Thoracic aorta endothelial cell (primary cell): ENCODE measurements around the gene MDN1. TPM values are rescaled to one million over a fixed set of nuclear protein-coding genes. Genes with fewer than 3 reads are reported as not detected.

Experiments
- small RNA-seq: library from RNA; depleted of rRNA; stranded (forward); fragments of <200 nt; gene quantifications from one replicate; pipeline ENCODE3, GENCODE V24; 2012
- total RNA-seq: library from RNA; depleted of rRNA; stranded (reverse); fragments of >200 nt; gene quantifications from 2 replicates; pipeline ENCODE4 v1.2.3, GENCODE V29; 2012

MDN1 gene
- 55.3 and 59.2 TPM in 2 replicates for total RNA-seq

GRCh38 chr6:89819336-89820130, at the start of gene MDN1:
Gene MDN1 (minus strand): TSS chr6:89819794. CDS start chr6:89819607, 187 bp downstream.

GRCh38 chr6:89829472-89830169, 10.0 kb upstream of the MDN1 start, which contains the start of gene CASP8AP2:
Gene CASP8AP2 (plus strand): TSS chr6:89829880.

GRCh38 chr6:89638320-89639195, 181.0 kb downstream of the MDN1 start, which contains the start of gene LYRM2:
Gene LYRM2 (minus strand): TSS chr6:89638747. CDS start chr6:89638716, 31 bp downstream.

Small RNAs within 50 kb of the gene (small RNA-seq; reads per million reads assigned to genes)
- not detected for gene DNAJC19P6
- gene RF00019: not detected

Other genes starting within 250 kb of the MDN1 start
- gene LYRM2, start 181.0 kb downstream of the MDN1 start, total RNA-seq: 18.8 and 28.1 TPM in 2 replicates
- 29.3 and 32.6 TPM in 2 replicates for gene CASP8AP2, start 10.1 kb upstream of the MDN1 start, total RNA-seq
- not detected in 2 replicates for gene GJA10, start 74.7 kb upstream of the MDN1 start, total RNA-seq